DMS153 (cell line): Measurements from ENCODE around the gene TMEM258.

Source experiments
- DNase-seq: peaks from one replicate; lab custom pipeline; 2025; lab: John Stamatoyannopoulos, UW

TMEM258 gene

DNA sequence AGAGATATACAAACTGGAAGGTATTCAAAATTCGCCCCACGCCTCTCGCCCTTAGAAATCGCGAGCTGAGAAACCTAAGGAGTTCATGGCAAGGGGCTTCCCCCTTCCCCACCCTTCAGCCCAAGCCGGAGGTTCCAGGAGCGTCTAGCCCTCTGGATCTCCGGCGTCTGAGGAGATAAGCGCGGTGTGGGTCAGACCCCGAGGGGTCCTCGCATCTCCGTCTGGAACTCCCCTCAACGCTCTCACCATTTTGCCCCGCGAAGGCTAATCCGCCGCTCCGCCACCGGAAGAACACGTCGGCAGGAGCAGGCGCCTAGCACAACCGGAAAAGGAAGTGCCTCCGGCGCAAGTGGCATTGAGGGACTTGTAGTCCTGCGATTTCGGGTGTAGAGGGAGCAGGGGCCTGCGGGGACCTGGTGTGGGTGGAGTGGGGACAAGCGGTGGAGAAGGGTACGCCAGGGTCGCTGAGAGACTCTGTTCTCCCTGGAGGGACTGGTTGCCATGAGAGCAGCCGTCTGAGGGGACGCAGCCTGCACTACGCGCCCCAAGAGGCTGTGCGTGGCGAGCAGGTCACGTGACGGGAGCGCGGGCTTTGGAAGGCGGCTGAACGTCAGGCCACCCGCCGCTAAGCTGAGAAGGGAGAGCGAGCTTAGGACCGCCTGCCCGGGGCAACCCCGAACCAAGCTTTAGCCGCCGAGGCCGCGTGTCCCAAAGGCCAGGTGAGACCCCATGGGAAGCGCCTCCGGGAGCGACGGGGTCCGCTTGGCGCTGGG lies at the start of gene TMEM258, which contains the start of gene FEN1:
TMEM258 (minus strand) TSS at position 290 of the 773 bp plus-strand sequence; CDS start at position 249, 41 bp downstream.
FEN1 (plus strand) TSS at position 602 of the 773 bp plus-strand sequence. CDS start 2,451 bp downstream, outside the sequence.
- peak; percentile 83 for DNase-seq

DNA sequence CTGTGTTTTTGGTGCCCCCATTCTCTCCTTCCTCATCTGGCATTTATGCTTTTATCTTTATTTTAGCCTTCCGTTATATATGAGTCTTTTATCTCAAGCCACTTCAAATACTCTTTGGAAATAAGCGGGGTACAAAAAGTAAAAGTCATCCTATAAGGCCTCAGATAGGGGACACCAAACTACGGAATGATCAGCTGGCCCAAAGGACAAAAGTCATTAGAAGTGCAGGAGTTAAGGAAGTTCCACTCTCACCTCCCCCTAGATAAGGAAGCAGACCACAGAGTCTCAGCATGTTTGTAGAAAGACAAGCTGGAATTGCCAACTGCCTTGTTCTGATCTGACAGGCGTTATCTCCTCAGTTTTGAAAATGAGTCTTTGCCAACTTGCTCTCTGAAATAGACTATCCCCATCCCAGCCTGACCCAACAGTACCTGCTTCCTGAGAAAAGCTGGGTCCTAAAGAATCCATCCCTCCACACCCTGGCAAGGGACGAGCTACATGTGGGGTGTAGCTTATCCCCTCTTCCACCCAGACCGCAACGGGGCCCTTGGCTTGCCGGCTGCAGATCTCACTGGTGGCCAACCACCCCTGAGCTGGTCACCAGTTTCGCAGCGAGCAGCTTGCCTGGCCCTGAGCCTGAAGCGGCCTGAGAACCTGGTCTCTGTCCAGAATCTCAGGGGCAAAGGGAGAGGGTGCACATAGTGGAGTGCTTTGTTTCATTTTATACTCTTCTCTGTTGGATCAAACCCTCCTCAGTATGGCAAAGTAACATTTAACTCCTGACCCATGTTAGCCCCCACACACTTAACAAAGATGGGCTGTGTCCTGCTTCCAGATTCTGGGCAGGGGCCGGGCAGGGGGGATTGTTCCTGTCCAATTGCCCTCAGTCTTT lies 49.5 kb upstream of the TMEM258 start:
- no peak for DNase-seq

DNA sequence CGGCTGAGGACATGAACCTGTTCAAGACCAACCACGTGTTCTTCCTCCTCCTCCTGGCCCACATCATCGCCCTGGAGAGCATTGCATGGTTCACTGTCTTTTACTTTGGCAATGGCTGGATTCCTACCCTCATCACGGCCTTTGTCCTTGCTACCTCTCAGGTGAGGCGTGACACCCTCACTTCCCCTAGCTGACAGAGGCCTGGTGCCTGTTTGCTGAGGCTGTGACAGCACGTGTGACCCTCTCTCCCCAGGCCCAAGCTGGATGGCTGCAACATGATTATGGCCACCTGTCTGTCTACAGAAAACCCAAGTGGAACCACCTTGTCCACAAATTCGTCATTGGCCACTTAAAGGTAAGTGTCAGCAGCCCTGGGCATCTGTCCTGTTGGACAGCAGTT lies 48.0 kb upstream of the TMEM258 start:
- no peak for DNase-seq

DNA sequence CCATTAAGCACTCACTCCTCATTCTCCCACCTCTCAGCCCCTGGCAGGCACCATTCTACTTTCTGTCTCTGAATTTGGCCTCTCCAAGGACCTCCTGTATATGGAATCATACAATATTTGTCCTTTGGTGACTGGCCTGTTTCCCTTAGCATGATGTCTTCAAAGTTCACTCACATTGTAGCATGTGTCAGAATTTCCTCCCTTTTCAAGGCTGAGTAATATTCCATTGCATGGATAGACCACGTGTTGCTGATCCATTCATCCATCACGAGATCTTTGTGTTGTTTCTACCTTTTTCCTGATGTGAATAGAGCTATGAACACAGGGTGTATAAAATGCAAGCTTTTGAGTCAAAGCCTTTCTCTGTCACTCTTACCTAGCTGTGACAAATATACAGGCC lies 47.3 kb upstream of the TMEM258 start:
- DNase-seq = no peak

DNA sequence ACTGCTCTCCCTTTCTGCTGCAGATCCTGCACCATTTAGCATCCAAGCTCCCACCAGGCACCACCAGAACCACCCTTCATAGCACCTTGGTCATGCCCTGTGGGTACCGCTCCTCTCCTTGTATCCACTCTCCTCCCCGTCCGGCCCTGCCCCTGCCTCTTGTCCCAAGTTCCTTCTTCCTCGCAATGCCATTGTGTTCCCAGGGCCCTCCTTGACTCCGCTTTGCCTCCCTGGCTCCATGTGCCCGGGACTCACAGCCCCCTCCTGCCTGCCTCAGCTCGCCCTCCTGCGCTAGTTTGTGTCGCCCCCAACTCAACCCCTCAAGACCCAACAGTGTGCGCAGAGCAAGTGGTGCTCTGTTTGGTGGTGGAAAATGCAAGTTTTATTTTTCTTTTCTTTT lies 46.5 kb upstream of the TMEM258 start:
- DNase-seq = no peak

DNA sequence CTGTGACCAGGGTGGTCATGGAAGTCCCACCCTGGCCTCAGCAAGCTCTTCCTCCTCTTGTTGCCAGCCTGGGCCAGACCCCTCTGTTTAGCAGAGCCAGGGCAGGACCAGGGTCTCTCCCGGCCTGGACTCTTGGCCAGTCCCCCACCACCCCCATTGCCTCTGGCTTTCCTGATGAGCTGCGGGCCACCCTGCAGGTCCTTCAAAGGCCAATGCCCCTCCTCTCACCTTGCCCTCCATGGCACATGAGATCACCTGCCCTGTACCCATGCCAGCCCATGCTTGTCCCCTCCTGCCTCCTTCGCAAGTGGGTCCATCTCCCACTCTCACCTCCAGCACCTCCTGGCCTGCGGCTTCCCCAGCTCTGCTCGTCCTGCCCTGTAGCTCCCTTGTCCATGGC lies 46.1 kb upstream of the TMEM258 start:
- no peak for DNase-seq

DNA sequence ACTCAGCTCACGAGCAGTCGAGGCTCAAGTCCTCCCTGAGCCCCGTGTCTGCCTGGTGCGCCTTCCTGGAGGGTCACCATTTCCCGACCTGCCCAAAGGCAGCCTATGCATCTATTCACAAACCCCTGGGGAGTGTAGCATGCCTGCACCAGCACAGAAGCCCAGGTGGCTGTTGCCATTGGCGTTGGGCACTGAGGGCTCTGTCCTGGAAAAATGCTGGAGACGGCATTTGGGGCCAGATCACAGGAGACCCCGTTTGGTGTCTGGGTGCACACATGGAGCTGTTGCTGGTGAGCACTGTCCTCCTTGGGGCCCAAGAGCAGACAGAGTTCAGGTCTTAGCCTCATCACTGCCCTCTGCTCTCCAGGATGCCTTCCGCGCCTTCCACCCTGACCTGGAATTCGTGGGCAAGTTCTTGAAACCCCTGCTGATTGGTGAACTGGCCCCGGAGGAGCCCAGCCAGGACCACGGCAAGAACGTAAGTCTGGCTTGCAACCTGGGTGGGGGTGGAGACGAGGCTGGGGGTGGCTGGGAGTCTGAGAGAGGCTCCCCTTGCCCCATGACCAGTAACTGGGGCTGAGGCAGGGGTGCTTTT lies 45.1 kb upstream of the TMEM258 start:
- no peak for DNase-seq

DNA sequence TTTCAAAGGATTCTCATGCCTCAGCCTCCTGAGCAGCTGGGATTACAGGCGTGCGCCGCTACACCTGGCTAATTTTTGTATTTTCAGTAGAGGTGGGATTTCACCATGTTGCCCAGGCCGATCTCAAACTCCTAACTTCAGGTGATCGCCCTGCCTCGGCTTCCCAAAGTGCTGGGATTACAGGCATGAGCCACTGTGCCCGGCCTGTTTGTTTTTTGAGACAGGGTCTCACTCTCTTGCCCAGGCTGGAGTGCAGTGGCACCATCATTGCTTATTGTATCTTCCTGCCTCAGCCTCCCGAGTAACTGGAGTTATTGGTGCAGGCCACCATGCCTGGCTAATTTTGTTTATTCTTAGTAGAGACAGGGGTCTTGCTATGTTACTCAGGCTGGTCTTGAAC lies 43.8 kb upstream of the TMEM258 start:
- no peak for DNase-seq

DNA sequence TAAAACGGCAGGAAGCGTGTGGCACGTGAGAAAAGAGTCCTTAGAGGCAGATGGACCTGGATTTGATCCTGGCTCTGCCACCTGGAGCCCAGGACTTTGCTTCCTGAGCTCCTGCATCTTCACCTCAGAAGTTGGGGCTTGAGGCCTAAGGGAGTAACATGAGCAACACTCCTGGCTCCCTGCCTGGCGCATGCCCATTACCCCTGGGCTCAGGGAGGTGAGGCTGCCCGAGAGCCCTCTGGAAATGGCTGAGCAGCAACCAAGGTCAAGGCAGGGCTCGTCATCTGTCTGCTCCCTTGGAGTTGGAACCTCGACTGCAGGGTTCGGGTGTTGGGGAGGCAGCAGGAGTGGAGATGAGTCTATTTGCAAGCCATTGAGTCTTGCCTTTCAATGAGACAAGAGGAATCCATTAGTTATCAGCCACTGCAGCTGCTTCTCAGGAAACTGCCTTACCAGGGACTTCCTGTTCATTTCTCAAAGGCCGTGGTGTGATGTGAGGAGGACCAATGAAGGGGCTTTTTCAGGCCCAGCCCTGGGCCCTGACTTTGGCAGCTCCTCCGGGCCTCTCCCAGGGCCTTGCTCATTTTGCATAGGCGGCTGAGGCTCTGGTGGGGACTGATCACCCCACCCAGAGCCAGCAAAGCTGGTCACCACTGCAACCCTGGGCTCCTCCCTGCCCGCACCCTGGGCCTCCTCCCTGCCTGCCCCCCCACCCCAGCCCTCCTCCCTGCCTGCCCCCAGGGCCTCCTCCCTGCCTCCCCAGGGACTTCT lies 42.1 kb upstream of the TMEM258 start:
- peak; percentile 66 for DNase-seq

DNA sequence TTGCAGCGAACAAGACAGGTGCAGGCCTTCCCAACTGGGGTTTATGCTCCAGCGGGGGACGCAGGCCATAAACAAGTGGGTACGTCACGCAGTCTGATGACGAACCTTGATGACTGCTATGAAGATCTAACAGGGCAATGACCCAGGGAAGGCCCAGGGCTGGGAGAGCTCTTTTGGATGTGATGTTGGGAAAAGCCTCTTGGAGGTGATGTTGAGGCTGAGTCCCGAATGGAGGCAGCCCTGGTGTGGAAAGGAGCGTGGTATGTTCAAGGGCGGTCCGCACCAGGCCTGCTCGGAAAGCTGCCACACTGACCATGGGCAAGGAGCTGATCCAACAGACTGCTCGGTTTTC lies 41.5 kb upstream of the TMEM258 start:
- no peak for DNase-seq

DNA sequence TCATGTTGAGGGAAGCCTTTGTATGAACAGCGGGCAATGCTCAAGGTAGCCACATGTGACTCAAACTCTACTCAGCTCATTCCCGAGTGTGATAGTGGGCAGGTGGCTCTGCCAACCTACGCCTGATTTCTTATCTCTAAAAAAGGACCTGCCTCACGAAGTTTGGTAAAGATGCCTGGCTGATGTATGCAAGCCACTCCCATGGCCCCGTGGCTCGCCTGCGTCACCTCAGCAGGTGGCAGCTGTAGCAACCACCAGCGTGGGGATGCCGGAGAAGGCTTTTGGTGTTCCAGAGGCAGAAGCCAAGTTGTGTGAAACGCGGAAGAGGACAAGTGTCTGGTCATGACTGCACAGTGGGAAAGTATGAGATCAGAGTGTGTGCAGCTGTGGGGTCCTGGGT lies 41.1 kb upstream of the TMEM258 start:
- no peak for DNase-seq

DNA sequence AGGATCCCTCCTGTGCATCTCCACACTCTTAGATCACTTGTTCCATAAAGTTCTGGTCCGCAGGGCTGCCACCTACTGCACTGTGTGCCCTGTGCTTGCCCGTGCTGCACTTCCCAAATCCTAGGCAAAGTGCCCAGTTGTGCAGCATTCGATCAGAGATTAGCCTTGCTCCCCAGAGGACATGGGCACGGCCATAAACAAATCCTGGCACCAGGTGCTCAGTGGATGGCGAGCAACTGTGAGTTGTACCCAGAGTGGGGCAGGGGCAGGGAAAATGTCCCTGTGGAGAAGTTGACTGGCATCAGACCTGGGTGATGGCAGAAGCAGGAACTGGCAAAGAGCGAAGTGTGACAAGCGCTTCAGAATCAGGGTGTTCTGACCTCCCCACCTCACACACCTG lies 40.4 kb upstream of the TMEM258 start:
- peak; percentile 12 for DNase-seq

DNA sequence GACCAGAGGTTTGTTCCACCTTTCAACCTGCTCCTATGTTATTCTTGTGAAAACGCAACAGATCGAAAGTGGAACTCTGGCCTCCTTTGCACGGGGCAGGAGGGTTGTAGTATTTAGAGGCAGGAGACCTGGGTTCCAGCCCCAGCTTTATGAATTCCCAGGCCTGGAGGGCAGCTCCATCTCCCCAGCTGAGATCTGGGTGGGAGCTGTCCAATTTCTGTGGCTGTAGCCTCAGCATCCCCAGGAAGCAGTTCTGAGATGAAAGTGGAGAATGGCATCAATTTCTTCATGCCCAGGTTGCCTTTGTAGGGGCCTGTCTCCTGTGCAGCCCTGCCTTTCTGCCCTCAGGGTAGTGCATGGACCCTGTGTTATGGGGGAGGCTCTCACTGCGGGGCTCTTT lies 39.8 kb upstream of the TMEM258 start:
- no peak for DNase-seq

DNA sequence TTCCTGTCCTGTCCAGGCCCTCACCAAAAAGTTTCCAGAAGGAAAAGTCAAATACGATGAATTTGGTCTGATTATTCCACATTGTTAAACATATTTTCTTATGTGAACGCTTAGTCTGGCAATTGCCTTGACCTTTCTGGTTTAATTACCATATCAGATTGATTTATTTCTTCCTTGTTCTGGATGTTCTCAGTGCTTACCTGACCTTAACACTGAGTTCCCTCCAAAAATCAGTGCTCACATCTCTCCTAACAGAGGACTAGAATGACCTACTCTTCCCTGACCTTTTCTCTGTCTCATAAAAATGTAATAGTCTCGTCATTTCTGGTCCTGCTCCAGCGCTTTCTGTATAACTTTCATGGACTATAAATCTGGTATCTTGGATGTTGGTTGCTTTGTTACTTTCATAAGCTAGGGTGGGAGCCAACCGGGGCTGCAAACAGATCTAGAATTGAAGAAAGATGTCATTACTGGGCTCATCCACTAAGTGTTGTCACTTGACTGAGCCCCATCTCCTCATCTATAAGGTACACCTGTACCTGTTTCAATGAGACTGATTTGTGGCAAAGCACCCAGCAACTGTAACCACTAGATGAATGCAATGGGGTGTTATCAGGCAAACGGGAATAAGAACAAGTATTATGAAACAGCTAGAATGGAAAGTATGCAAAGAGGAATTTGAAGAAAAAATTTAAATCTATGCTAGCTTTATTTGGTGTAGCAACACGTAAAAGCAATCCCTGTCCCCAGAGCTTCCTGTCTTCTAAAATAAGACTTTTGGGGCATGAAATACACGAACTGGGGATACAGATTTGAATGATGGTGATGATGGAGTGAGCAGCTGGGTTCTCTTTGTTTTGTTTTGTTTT lies 38.1 kb upstream of the TMEM258 start:
- no peak for DNase-seq

DNA sequence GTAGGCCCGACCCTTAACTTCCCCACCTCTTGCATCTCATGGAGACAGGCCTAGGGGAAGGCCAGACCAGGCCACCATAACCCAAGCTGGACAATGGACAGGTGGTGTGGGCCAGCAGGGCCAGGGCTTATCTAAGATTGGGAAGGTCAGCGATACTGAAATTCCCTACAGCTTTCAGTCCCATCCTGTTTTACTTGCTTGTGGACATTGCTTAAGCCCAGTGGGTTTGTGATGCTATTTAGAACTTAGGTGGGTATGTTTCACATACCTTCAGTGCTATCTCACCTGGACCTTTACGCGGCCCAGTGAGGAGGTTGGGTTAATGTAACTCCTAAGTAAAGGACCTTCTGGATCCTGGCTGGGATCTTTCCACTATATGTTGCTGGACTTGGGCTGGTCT lies 37.4 kb upstream of the TMEM258 start:
- DNase-seq = no peak

DNA sequence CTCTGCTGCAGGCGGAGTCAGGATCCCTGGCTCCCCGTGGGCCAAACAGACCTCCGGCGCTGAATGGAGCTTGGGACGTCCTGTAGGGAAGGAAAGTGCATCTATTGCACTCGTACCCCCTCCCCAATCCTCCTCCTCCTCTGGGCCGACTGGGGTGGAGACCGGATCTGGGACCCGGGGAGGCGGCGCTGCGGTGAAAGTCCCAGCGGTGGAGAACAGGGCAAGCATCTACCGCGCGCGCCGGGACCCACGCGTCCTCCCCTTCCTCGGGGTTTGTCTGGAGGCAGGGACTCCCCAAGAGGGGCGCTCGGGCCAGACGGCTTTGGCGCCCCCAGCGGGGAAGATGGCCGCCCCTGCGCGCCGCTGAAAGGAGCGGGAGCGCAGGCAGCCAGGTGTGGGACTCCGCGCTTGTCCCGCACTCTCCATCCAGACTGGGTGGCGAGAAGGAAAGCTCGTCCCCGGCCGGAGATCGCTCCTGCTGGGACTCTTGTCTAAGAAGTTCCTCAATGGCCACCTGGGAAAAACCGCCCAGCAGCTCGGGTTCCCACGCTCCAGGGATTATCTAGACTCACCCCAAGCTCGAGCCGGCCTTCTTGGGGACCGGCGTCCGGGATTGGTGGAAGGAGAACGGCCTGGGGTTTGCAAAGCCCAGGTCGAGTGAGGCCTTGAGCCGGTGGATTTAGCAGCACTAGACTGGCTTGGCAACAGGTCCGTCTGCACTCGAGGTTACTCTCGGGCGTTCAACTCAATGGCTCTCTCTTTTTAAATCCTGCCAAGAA lies 36.4 kb upstream of the TMEM258 start:
- no peak for DNase-seq

DNA sequence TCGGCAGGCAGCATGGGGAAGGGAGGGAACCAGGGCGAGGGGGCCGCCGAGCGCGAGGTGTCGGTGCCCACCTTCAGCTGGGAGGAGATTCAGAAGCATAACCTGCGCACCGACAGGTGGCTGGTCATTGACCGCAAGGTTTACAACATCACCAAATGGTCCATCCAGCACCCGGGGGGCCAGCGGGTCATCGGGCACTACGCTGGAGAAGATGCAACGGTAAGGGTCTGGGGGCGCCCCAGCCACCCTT lies 35.9 kb upstream of the TMEM258 start:
- DNase-seq = no peak

DNA sequence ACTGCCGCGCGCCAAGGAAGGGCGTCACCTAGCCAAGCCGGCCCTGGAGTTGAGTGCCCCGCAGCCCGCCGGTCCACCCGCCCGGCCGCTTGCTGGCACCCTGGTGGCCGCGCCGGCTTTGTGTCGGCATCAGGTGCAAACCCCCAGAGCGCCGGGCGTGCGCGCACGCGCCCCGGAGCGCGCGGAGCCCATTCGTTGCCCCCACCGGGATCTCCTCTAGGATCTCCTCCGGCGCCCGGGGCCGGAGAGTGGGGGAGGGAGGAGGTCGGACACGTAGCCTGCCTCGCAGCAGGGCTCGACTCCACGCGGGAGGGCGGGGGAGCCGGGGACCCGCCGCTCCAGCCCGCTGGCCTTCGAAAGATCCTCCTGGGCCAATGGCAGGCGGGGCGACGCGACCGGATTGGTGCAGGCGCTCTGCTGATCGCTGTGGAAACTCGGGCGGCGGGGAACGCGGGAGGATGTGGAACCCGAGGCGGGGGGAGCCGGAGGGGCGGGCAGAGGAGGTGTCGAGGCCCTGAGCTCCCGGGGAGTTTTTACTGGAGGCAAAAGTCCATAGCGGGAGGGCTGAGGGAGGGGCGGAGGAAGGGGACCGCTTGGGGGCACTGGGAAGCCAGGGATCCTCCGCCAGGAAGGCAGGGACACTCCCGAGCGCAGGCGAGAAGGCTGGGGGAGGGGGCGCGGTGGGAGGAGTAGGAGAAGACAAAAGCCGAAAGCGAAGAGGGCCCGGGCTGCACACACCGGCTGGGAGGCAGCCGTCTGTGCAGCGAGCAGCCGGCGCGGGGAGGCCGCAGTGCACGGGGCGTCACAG lies 35.4 kb upstream of the TMEM258 start, which contains the start of gene FADS2:
FADS2 (plus strand) TSS at position 730 of the 808 bp plus-strand sequence. CDS start 91 bp downstream, outside the sequence.
- DNase-seq = peak; percentile 95

DNA sequence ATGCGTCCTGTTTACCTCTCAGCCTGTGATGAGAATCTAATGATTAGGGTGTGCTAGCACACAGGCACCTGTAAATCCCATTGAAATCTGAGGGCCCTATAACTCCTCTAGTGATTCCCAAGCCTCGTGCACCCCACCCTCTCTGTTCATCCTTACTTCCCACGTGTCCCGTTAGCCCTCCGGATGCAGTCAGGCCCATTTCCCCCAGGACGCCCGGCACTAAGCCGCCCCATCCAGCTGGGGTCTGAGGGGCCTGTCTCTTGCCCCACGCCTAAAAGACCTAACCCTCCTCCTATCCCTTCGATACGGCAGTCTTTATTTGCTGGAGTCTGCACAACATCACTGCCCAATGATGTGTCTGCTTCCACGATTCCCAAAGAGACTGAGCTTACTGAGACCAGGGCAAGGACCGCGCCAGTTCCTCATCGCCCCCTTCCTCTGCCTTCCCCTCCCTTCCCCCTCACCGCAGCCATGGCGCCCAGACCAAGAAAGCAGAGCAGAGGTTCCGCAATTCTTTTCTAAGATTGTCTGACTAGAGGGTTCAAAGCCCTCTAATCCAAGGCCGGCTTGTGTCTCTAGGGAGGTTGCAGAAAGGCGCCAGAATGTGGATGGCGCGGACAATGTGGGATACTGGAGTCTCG lies 34.7 kb upstream of the TMEM258 start:
- no peak for DNase-seq
